GM13977 (cell line): ENCODE data around the gene ATP13A1.

Experiments used
- DNase-seq: peaks from one replicate; pipeline ENCODE4 v3.0.0; 2012; ENCODE audit warnings: low spot score
- in situ Hi-C: fragments of 300-500 bp; cut with MboI; formaldehyde crosslinking; loops from one replicate; pipeline ENCODE4 v1.12.0; 2022; ENCODE audit warnings: low sequenced_read_pairs, low pct_unique_long_range_greater_than_20kb, mixed read lengths, inconsistent platforms; ENCODE audit not compliant: unreplicated experiment
- TF ChIP-seq, protein P1 (sequence below): IDR thresholded peaks from 2 replicates; pipeline ENCODE4 v1.5.1; 2012; ENCODE audit warnings: mild to moderate bottlenecking, control low read depth; ENCODE audit not compliant: insufficient read depth; ENCODE audit errors: extremely low read depth, missing control alignments

The ATP13A1 gene

GRCh38 chr19:19655641-19656343 is 7.7 kb downstream of the ATP13A1 start:
- TF ChIP-seq, protein P1, sequence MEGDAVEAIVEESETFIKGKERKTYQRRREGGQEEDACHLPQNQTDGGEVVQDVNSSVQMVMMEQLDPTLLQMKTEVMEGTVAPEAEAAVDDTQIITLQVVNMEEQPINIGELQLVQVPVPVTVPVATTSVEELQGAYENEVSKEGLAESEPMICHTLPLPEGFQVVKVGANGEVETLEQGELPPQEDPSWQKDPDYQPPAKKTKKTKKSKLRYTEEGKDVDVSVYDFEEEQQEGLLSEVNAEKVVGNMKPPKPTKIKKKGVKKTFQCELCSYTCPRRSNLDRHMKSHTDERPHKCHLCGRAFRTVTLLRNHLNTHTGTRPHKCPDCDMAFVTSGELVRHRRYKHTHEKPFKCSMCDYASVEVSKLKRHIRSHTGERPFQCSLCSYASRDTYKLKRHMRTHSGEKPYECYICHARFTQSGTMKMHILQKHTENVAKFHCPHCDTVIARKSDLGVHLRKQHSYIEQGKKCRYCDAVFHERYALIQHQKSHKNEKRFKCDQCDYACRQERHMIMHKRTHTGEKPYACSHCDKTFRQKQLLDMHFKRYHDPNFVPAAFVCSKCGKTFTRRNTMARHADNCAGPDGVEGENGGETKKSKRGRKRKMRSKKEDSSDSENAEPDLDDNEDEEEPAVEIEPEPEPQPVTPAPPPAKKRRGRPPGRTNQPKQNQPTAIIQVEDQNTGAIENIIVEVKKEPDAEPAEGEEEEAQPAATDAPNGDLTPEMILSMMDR, result no peak
- DNase-seq, result peak; percentile 18
- in situ Hi-C loops, result no loop called here

- DNase-seq, result peak; percentile 13
These were observed 8.4 kb downstream of the ATP13A1 start for GRCh38 chr19:19655051-19655594.

DNA sequence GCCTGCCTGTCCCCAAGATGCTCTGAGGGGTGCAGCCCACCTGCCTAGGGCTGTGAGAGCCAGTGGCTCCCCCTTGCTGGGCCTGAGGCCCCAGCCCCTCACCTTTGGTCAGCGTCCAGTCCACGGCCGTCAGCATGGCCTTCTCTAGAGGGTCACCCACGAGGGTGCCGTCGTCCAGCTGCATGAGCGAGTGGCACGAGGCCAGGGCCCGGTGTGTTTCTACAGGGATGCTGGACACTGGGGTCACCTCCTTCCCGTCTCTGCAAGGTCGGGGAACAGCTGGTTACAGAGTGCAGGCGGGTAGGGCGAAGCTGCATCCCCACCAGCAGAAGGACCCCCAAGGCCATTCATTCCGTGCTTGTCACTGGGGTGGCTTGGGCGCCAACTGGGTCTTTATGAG is 9.0 kb downstream of the ATP13A1 start:
- DNase-seq, result no peak
- in situ Hi-C loops, result no loop called here
- TF ChIP-seq, protein P1, result no peak

More at GRCh38 chr19:19655051-19655594, 8.4 kb downstream of the ATP13A1 start:
- in situ Hi-C loops, result no loop called here
- TF ChIP-seq, protein P1, result no peak

- in situ Hi-C loops, result no loop called here
- TF ChIP-seq, protein P1, result no peak
- no peak for DNase-seq
These were observed 9.8 kb downstream of the ATP13A1 start for GRCh38 chr19:19653597-19654147.

GRCh38 chr19:19652482-19653295 is 10.8 kb downstream of the ATP13A1 start:
- in situ Hi-C loops, result no loop called here
- DNase-seq, result no peak
- TF ChIP-seq, protein P1, result no peak

DNA sequence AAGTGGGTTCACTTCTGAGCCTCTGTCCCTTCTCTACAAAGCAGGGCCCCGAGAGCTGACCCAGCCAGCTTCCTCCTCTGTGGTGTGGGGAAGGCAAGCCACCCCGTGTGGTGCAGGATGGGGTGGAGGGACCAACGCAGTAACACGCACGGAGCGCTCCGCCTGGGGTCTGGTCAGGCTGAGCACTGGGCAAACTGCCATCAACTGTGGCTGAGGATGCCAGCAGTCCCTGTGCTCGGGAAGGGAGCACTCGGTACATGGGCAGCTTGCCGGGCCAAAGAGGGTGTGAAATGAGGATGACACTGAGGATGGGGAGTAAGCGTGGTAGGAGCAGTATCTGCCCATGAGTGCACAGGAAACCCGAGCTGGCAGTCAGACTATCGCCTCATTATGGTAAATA is 12.4 kb downstream of the ATP13A1 start:
- DNase-seq, result no peak
- in situ Hi-C loops, result no loop called here
- TF ChIP-seq, protein P1, result no peak
